Activated CD8-positive, alpha-beta memory T cell treated with anti-CD3 and anti-CD28 coated beads for 36 hours (primary cell): ENCODE data around the gene AP1M1. TPM values are rescaled to one million over a fixed set of nuclear protein-coding genes. Genes with fewer than 3 reads are reported as not detected.
"Not testable (repeated sequence)": the region's sequence is repeated elsewhere in the genome, so short reads cannot be mapped to it uniquely, and the experiment has no call there.

Source experiments
- CTCF ChIA-PET: fragments of 350-600 bp; sonication (Branson Sonifier 250); formaldehyde crosslinking; loops from one replicate; lab custom pipeline; 2021; ENCODE audit warnings: antibody characterized with exemption; lab: Charles Lee
- POLR2A ChIA-PET: fragments of 350-600 bp; sonication (Branson Sonifier 250); formaldehyde crosslinking; loops from one replicate; lab custom pipeline; 2021; ENCODE audit warnings: antibody characterized with exemption; lab: Charles Lee
- total RNA-seq, 2 experiments: library from RNA; stranded (reverse); gene quantifications; one replicate each; pipeline ENCODE4 v1.2.3, GENCODE V29; 2021

Gene AP1M1
- total RNA-seq, 2 experiments from 2014 or later: 107 to 109 TPM

DNA sequence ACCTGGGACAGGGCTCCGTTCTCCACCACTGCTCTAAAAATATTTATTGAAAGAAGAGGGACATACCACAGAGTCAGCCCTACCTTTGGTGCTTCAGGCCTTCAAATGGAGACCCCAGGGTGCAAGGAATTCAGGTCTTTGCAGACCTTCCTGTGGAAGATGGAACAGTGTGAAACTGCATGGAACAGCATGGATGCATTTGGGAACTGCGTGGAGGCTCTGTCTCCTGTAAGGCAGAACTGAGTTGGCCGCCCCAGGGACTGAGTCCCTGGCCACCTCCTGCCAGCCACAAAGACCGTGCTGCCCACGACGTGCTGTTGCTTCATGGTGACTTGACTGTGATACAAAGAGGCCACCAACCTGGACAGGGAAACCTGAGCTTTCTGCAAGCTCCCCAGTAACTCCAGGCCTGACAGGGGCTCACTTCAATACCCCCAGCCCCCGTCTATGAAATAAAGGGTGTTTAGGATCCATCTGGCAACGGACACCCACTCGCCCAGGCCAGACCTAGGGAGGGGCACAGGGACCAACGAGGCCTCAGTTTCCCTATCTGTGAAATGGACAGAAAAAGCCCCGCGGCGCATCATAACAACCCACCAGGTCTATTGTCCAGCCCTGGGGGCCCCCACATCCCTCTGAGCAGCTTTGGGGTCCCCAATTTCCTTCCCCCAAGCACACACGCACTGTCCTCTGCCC is 68.3 kb downstream of the AP1M1 start:
- ChIA-PET POLR2A (no interaction called here), CTCF (no interaction called here)

- ChIA-PET POLR2A (no interaction called here), CTCF (no interaction called here)
Observed at GRCh38 chr19:16266586-16266942, 68.9 kb downstream of the AP1M1 start.

DNA sequence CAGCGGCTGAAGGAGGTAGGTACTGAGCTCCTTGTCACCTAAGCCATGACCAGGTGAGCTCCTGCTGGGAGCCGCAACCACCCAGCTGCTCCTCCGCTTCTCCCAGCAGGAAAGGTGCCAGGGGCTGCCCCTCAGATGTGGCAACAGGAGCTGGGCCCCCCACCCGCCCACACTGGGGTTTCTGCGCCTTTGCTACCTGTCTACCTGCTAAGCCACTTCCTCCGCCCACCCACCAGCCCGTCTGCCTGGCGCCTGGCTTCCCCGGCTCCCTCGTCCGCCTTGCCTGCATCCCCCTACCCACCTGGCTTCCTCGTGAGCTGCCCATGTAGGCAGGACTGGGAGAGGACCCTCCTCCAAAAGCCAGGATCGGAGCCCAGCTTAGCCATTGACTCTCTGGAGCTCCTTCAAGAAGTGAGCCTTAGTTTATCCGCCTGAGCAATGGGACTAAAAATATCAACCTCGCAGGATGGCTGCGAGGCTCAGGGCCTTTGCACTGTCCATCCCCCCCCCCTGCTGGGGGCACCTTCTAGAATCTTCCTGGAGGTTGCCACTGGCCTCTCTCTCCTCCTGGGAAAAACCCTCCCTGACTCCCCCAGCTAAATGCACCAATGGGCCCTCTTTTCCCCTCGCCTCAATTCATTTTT is 71.1 kb downstream of the AP1M1 start:
- ChIA-PET CTCF (interaction anchor here (0.6 to 2.1 kb wide), 4 partner anchors 21 to 114 kb away, joined by 3 to 8 read pairs (median 4); no protein-coding TSS in a partner anchor), POLR2A (interaction anchor here (0.7 kb wide), 1 partner anchor 86 kb away, joined by 3 read pairs; no protein-coding TSS in a partner anchor)

- CTCF ChIA-PET: interaction anchor here (0.7 kb wide), 1 partner anchor 110 kb away, joined by 3 read pairs; no protein-coding TSS in a partner anchor
- POLR2A ChIA-PET: no interaction called here
Observed at GRCh38 chr19:16272945-16273344, 75.2 kb downstream of the AP1M1 start.

GRCh38 chr19:16274447-16274846 is 76.7 kb downstream of the AP1M1 start:
- POLR2A ChIA-PET: interaction anchor here (0.6 kb wide), 1 partner anchor 63 kb away, joined by 3 read pairs; no protein-coding TSS in a partner anchor
- CTCF ChIA-PET: no interaction called here

- ChIA-PET POLR2A (no interaction called here), CTCF (no interaction called here)
Observed at GRCh38 chr19:16280306-16280705, 82.6 kb downstream of the AP1M1 start.

DNA sequence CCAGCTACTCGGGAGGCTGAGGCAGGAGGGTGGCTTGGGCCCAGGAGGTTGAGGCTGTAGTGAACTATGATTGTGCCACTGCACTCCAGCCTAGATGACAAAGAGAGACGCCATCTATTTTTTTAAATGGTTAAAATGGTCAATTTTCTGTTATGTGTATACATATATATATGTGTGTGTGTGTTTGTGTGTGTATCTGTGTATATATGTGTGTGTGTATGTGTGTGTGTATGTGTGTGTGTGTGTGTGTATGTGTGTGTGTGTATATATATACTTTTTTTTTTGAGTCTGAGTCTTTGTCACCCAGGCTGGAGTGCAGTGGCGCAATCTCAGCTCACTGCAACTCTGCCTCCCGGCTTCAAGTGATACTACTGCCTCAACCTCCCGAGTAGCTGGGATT is 84.0 kb downstream of the AP1M1 start:
- CTCF ChIA-PET: no interaction called here
- POLR2A ChIA-PET: no interaction called here

DNA sequence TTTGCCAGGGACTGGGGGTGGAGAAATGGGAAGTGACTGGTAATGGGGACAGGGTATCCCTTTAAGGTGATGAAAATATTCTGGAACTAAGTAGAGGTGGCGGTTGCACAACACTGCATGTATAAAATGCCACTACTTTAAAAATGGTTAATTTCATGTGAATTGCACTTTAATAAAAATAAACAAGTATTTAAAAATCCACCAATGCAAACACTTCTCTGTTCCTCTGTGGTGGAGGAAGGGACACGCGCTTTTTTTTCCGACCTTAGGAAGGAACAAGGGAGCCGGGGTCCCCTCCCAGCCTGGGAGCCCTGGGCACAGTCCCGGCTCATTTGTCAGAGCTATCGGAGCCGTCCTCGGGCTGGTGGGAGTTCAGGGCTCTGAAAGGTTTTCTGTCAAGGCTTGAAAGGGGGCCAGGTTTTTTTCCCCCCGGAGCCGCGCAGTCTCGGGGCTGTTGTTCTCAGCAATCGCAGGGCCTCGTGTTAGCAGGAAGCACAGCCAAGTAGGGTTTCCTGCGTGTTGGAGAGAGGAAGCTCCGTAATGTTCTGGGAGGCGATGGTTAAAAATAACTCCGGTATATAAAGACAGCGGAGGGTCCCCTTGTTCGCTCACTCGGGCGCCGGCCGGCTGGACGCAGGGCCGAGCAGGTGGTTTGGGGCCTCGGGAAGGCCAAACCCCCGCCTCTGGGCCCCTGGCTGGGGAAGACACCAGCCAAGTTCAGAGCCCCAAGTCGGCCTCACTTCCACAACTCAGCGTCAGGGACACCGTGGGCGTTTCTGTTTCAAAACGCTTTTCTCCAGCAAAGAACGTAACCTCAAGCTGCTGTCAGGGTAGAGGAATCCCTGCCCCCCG is 85.7 kb downstream of the AP1M1 start:
- POLR2A ChIA-PET: interaction anchor here (1.2 kb wide), 1 partner anchor 42 kb away, joined by 5 read pairs; no protein-coding TSS in a partner anchor
- CTCF ChIA-PET: interaction anchor here (1.2 to 1.3 kb wide), 2 partner anchors 93 to 99 kb away, joined by 4 to 5 read pairs; no protein-coding TSS in a partner anchor

- ChIA-PET POLR2A (interaction anchor here (0.7 kb wide), 1 partner anchor 1161 kb away, joined by 3 read pairs; no protein-coding TSS in a partner anchor), CTCF (interaction anchor here (1.2 to 1.3 kb wide), 2 partner anchors 92 to 98 kb away, joined by 4 to 5 read pairs; no protein-coding TSS in a partner anchor)
Observed at GRCh38 chr19:16284505-16284904, 86.8 kb downstream of the AP1M1 start.

DNA sequence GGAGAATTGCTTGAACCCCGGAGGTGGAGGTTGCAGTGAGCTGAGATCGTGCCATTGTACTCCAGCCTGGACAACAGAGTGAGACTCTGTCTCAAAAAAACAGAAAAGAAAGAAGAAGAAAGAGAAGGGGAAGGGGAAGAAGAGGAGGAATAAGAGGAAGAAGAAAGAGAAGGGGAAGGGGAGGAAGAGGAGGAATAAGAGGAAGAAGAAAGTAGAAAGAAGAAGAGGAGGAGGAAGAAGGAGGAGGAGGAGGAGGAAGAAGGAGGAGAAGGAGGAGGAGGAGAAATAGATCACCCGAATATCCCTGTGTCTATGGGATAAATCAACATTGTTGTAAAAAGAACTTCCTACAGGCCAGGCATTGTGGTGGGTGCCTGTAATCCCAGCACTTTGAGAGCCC is 87.4 kb downstream of the AP1M1 start:
- CTCF ChIA-PET, POLR2A ChIA-PET: not testable (repeated sequence)

DNA sequence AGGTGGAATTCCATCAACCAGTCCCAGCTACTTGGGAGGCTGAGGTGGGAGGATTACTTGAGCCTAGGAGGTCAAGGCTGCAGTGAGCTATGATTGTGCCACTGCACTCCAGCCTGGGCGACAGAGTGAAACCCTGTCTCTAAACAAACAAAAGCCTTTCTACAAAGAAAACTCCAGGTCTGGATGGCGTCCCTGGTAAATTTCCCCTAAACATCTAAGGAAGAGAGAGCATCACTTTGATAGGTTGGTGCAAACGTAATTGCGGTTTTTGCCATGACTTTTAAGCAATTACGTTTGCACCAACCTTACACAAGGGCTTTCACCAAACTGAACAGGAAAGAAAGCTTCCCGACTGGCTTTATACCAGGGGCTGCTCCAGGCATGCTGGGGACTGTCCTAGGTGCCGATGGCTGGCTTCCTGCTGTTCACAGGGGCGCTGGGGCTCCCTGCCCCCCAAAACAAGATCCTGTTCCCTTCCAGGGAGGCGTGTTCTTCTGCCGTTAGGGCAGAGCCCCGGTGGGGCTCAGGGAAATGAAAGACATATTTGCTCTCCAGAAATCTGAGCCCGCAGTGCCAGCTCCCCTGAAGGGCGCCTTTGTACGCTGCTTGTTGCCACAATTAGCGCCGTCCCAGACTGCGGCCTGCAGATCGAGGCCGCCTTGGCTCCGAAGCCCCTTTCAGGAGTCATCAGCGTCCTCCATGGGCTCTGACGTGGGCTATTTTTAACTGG is 88.2 kb downstream of the AP1M1 start:
- POLR2A ChIA-PET: no interaction called here
- CTCF ChIA-PET: no interaction called here

- POLR2A ChIA-PET: no interaction called here
- CTCF ChIA-PET: no interaction called here
Observed at GRCh38 chr19:16288544-16288943, 90.8 kb downstream of the AP1M1 start.

- ChIA-PET POLR2A (no interaction called here), CTCF (interaction anchor here (0.7 kb wide), 1 partner anchor 77 kb away, joined by 4 read pairs; no protein-coding TSS in a partner anchor)
Observed at GRCh38 chr19:16289594-16289993, 91.9 kb downstream of the AP1M1 start.

- ChIA-PET CTCF (no interaction called here), POLR2A (no interaction called here)
Observed at GRCh38 chr19:16290692-16291091, 93.0 kb downstream of the AP1M1 start.

DNA sequence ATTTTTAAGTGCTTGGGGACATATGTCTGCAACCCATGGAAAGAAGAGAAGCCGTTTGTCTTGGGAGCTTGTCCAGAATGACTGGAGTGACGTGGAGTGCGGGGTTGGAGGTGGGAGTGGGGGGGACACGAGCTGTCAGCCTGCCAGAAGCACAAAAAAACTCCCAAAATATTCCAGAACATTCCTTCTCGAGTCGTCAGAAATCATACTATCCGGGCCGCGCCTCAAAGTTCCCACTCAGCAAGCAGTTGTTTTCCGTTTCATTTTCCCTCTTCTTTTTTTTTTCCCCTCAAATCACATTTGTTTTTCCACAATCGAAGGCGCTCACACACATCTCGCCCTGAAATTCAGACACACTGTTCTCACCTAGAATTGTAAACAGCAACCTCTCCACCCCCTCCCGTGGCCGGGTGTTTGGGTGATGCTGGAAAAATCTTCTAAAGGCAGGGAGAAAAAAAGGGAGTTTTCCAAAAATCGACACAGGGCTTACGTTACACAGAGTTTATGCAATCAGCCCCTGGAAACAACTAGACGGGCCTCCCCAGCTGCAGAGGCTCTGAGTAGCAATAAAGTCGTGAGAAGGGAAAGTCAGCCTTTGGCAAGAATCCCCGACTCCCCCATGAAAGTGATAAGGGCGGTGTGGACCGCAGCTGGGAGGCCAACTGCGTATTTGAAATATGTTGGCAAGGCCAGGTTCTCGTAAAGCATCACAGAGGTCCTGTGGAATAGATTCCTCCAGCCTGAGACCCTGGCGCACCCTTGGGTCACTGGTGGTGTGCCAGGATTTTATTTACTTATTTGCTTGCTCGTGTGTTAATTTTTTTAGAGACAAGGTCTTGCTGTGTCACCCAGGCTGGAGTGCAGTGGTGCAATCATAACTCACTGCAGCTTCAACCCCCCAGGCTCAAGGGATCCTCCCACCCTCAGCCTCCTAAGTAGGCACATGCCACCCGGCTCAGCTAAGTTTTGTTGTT is 95.7 kb downstream of the AP1M1 start:
- POLR2A ChIA-PET: no interaction called here
- CTCF ChIA-PET: no interaction called here

DNA sequence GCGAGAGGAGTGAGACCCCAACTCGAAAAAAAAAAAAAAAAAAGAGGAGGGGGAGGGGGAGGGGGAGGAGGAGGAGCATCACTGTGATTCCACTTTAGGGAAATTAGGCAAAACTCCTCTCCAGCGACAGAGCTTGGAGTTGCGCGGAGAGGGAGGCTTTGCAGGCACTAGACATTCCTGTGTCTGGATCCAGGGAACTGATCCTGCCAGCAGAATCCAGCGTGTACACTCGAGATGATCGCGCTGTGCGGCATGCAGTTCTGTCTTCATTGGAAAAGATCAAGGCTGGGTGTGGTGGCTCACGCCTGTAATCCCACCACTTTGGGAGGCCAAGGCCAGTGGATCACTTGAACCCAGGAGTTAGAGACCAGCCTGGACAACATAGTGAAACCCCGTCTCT is 97.3 kb downstream of the AP1M1 start:
- ChIA-PET CTCF (no interaction called here), POLR2A (no interaction called here)
